ENCODE results near the gene OR2G6.
"Not testable (repeated sequence)": the region's sequence is repeated elsewhere in the genome, so short reads cannot be mapped to it uniquely, and the experiment has no call there.

The OR2G6 gene

DNA sequence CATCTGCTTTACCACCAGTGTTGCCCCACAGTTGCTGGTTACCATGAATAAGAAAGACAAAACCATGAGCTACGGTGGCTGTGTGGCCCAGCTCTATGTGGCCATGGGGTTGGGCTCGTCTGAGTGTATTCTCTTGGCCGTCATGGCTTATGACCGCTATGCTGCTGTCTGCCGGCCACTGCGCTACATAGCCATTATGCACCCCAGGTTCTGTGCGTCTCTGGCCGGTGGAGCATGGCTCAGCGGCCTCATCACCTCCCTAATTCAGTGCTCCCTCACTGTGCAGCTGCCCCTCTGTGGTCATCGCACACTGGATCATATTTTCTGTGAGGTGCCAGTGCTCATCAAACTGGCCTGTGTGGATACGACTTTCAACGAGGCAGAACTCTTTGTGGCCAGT, 14.0 kb downstream of the OR2G6 start:
- Histone ChIP-seq H3K4me1 (no peaks in the 10 kb centered on the region), H3K36me3 (no peaks in the 10 kb centered on the region), H3K9me3 (no peaks in the 10 kb centered on the region), H3K4me3 (ENCODE audit: low read depth, low read length) (no peak overlapping the region), H3K27me3 (no peaks in the 10 kb centered on the region)
- TF ChIP-seq, protein P1, sequence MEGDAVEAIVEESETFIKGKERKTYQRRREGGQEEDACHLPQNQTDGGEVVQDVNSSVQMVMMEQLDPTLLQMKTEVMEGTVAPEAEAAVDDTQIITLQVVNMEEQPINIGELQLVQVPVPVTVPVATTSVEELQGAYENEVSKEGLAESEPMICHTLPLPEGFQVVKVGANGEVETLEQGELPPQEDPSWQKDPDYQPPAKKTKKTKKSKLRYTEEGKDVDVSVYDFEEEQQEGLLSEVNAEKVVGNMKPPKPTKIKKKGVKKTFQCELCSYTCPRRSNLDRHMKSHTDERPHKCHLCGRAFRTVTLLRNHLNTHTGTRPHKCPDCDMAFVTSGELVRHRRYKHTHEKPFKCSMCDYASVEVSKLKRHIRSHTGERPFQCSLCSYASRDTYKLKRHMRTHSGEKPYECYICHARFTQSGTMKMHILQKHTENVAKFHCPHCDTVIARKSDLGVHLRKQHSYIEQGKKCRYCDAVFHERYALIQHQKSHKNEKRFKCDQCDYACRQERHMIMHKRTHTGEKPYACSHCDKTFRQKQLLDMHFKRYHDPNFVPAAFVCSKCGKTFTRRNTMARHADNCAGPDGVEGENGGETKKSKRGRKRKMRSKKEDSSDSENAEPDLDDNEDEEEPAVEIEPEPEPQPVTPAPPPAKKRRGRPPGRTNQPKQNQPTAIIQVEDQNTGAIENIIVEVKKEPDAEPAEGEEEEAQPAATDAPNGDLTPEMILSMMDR (IDR thresholded peaks at IDR 0.05; ENCODE audit: low read depth, low read length) = no peak
- no peak for DNase-seq

DNA sequence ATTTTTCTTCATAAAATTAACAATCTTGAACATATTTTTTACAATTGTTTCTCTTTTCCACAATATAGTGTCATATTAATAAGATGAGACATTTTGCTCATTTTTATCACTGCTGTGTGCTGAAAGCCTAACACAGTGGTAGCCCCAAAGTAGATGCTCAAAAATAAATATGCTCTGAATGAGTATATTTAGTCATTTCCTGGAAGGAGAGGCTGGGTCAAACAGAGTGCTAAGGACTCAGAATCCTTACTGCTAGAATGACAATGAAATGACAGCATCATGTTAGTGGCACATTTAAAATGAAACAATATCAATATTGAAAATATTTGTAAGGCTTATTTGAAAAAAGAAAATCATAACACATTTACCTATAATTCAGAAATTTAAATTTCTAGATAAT, 29.6 kb downstream of the OR2G6 start:
- H3K4me1 ChIP-seq; H3K36me3 ChIP-seq; H3K4me3 ChIP-seq (ENCODE audit: low read depth, low read length); H3K27me3 ChIP-seq; DNase-seq; H3K9me3 ChIP-seq: not testable (repeated sequence)

DNA sequence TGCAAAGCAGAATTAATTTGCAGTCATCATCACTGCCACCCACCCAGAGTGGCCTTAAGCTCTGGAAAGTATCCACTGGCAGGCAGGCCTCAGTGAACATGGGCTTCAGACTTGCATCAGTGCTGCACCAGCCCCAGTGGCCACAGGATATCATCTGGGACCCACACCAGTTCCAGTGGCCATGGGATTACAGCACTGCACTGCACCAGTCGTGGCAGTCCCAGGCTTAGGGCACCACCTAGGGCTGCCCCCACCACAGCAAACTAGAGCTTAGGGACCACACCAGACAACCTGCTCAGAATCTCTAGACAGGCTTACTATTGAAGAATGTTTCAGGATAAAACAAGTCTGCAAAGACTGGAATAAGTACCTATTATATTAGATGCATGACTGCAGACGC, 39.5 kb downstream of the OR2G6 start:
- DNase-seq; H3K4me3 ChIP-seq (ENCODE audit: low read depth, low read length); H3K36me3 ChIP-seq; H3K27me3 ChIP-seq; H3K4me1 ChIP-seq; H3K9me3 ChIP-seq: not testable (repeated sequence)

DNA sequence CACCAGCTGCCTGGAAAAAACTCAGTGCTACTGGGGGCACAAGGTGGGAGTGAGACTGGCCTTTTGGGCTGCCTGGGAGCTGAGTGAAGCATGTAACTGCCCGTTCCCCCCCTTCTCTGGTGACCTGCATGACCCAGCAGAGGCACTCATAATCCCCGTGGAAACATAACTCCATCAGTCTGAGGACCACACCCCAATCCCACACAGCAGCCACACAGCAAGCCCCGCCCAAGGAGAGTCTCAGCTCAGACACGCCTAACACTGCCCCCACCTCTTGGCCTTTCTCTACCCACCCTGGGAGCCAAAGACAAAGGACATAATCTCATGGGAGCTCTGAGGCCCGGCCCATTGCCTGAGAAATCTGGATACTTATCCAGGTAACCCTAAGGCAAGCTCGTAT, 43.2 kb downstream of the OR2G6 start:
- H3K9me3 ChIP-seq; DNase-seq; H3K4me1 ChIP-seq; H3K36me3 ChIP-seq; H3K4me3 ChIP-seq (ENCODE audit: low read depth, low read length); H3K27me3 ChIP-seq: not testable (repeated sequence)

DNA sequence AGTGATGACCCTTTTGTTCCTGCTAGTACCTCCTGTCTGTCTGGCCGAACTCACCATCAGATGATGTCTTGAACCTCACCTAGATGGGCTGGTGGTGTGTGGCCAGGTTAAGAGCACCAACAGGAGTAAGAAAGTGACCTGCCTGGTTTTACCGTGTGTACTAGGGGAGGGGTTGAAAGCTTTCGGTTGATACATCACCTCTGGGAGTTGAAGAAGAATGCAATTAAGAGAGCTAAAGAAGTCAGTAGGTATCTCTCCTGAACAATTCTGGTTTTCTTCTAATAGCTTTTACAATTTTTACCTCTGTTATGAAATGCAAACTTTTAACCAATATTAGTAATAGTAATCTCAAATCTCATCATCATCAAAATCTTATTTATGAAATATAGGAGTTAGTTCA, 54.8 kb downstream of the OR2G6 start, which contains the start of gene OR2T29:
OR2T29 (minus strand) TSS at position 101 of the 400 bp plus-strand sequence. CDS start 3,281 bp downstream, outside the sequence.
- H3K4me3 ChIP-seq (ENCODE audit: low read depth, low read length); H3K9me3 ChIP-seq; H3K36me3 ChIP-seq; H3K4me1 ChIP-seq; H3K27me3 ChIP-seq; DNase-seq: not testable (repeated sequence)

DNA sequence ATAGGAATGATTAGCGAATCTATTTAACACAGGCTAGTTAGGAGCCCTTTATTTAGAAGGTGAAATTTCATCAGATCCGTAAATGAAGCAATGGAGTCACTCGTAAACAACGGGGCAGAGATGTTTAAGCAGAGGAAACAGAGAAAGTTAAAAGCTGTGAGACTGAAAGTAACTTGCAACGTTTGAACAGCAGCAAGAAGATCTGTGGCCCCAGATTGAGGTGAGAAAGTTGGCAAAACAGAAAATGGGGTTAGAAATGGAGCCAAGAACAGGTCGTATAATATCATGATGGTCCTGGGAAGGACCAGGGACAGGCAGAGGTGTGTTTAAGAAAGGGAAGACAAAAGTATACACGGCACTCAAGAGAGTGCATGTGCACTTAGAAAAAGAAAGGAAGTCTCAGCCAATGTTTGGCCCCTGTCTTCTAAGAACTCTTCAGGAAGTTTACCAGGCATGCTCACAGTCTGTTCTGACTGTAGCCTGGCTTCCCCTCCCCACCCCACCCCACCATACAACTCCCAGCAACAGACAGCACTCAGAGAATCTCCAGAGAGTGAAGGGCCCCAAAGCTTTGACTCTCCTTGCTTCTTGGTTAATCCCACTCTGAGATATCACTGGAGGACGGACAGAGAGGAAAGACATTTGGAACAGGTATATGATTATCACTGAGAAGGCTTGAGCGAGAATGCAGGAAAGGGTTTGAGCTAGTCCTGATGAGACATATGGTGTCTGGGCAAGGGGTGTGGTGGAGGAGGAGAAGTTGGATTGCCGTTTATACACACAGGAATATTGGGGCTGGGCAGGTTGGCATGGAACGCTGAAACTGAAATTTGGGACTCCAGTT, 57.9 kb downstream of the OR2G6 start:
- H3K36me3 ChIP-seq; H3K27me3 ChIP-seq; H3K9me3 ChIP-seq; DNase-seq; H3K4me1 ChIP-seq; H3K4me3 ChIP-seq (ENCODE audit: low read depth, low read length): not testable (repeated sequence)

DNA sequence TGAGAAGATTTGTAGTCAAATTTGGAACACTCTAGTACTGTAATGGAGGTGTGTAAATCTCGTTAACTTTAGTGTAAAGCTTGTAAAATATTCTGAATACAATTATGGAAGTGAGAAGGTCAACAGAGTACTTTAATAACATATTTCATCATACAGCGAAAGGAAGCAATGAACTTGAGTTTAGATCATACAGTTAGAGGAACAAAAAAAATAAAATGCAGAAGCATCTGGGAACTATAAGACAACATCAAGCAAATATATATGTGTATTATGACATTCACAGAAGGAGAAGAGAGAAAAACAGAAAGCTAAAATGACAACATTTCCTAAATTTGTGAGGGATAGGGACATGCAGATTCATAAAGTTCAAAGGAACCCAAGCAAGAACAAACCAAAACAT, 61.2 kb downstream of the OR2G6 start:
- DNase-seq; H3K27me3 ChIP-seq; H3K36me3 ChIP-seq; H3K4me1 ChIP-seq; H3K4me3 ChIP-seq (ENCODE audit: low read depth, low read length); H3K9me3 ChIP-seq: not testable (repeated sequence)

DNA sequence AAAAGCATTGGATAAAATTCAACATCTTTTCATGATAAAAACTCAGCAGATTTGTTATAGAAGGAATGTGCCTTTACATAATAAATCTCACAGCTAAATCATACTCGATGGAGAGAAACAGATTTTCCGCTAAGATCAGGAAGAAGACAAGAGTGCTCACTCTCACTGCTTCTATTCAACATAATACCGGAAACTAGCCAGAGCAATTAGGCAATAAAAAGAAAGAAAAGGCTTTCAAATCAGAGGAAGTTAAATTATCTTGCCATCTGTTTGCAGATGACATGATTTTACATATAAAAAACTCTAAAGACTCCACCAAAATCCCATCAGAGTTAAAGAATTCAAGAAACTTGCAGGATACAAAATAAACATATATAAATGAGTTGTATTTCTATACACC, 62.9 kb downstream of the OR2G6 start:
- not testable (repeated sequence) for DNase-seq

DNA sequence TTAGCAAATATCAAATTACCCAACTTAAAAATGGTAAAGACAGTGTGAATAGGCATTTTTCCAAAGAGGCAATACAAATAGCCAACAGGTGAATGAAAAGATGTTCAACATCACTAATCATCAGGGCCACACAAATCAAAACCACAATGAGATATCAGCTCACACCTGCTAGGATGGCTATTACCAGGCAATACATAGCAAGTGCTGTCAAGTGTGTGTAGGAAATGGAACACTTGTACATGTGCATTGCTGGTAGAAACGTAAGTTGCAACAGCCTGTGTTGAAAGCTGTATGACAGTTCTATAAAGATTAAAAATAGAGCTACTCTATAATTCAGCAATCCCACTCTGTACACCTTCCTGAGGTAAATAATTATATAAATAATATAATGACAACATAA, 64.2 kb downstream of the OR2G6 start:
- H3K36me3 ChIP-seq; H3K27me3 ChIP-seq; H3K4me1 ChIP-seq; H3K4me3 ChIP-seq (ENCODE audit: low read depth, low read length); H3K9me3 ChIP-seq; DNase-seq: not testable (repeated sequence)

More for the DNA sequence above, 62.9 kb downstream of the OR2G6 start:
- H3K9me3 ChIP-seq; H3K27me3 ChIP-seq; H3K4me1 ChIP-seq; H3K4me3 ChIP-seq (ENCODE audit: low read depth, low read length); H3K36me3 ChIP-seq: not testable (repeated sequence)

DNA sequence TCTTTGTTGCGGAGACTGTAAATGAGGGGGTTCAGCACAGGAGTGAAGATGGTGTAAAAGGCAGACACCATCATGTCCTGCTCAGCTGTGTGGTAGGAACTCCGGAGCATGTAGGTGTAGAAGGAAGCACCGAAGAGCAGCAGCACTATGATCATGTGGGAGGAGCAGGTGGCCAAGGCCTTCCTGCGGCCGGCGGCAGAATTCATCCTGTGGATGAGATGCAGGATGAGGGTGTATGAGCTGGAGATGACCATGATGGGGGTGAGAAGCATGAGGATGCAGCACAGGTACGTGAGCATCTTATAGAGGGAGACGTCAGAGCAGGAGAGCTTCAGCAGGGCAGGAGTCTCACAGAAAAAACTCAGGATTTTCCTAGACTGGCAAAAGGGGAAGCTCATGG, 66.0 kb downstream of the OR2G6 start:
- not testable (repeated sequence) for H3K4me3 ChIP-seq (ENCODE audit: low read depth, low read length); DNase-seq; H3K36me3 ChIP-seq; H3K9me3 ChIP-seq; H3K27me3 ChIP-seq; H3K4me1 ChIP-seq

DNA sequence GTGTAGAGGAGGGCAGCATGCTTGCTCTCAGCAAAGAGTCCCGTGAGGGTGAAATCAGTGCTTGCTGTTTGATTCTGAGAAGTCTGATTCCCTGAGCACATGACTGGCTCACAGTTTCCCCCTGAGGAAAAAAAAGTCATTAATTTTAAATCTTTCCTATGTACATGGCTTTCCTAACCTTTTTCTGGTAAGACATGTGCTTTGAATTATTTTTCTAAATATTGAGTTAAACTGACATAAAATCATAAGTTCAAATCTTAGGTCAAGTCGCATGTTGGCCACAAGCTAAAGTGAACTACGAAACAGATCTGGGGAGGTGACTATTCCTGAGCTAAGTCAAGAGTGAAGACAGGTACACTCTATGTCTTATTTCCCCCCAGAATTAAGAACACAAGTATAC, 66.8 kb downstream of the OR2G6 start, which contains the start of gene OR2T34:
OR2T34 (minus strand) TSS at position 101 of the 400 bp plus-strand sequence; CDS start at position 101, 0 bp downstream.
- DNase-seq; H3K4me3 ChIP-seq (ENCODE audit: low read depth, low read length); H3K36me3 ChIP-seq; H3K4me1 ChIP-seq; H3K27me3 ChIP-seq; H3K9me3 ChIP-seq: not testable (repeated sequence)
